Psoas muscle (tissue), 8 donors: ENCODE results near the gene TREM2. TPM values are rescaled to one million over a fixed set of nuclear protein-coding genes. Genes with fewer than 3 reads are reported as not detected.

Experiments used
- ATAC-seq, 4 donors: fragments of 200-7000 bp; cut with Tn5 transposase; one replicate each; pipeline ENCODE4 v1.9.1; 2020; ENCODE audit warnings: moderate library complexity in 3 of 4, mild to moderate bottlenecking in 2 of 4
- DNase-seq, 2 donors: peaks; one replicate each; pipeline ENCODE4 v3.0.0-alpha.2; 2020
- H3K27ac ChIP-seq: fragments of 200-600 bp; one replicate; pipeline ENCODE4 v1.8.0; 2022
- H3K27me3 ChIP-seq, 3 donors: fragments of 200-600 bp in 1 of 3; one replicate each; pipeline versions ENCODE4 v1.6.1 to v1.8.0; 2013 to 2022; ENCODE audit warnings: low read length in 2 of 3, mild to moderate bottlenecking in 2 of 3, moderate library complexity in 1 of 3; ENCODE audit not compliant: insufficient read depth in 3 of 3
- H3K36me3 ChIP-seq, 2 donors: fragments of 200-600 bp in 1 of 2; one replicate each; pipeline versions ENCODE4 v1.6.1 to v1.8.0; 2013 to 2022; ENCODE audit warnings: low read depth in 1 of 2, mild to moderate bottlenecking in 1 of 2, moderate library complexity in 1 of 2; ENCODE audit not compliant: insufficient read depth in 1 of 2
- H3K4me1 ChIP-seq: fragments of 200-600 bp; one replicate; pipeline ENCODE4 v1.8.0; 2022
- H3K4me3 ChIP-seq: fragments of 200-600 bp; one replicate; pipeline ENCODE4 v1.8.0; 2022; ENCODE audit warnings: mild to moderate bottlenecking
- H3K9me3 ChIP-seq: fragments of 200-600 bp; one replicate; pipeline ENCODE4 v1.8.0; 2022
- WGBS, 3 donors: extraction: QIAGEN DNeasy Blood & Tissue Kit; methylation state at CpG; one replicate each; pipeline versions ENCODE4 v1.1.6 to v1.1.7; 2013; 5-methylcytosine and 5-hydroxymethylcytosine counted together
- intact Hi-C, 2 donors: fragments of 100-400 bp; cut with DNase I; formaldehyde crosslinking; loops; one replicate each; pipeline versions ENCODE4 v1.11.0 to v1.14.2; 2022
- polyA plus RNA-seq, 3 donors: library from polyadenylated mRNA; stranded (reverse); fragments of 200-250 nt; gene quantifications; one replicate each; pipeline ENCODE4 v1.2.3, GENCODE V29; 2013
- total RNA-seq, 4 donors: library from RNA; stranded (reverse); fragmentation: NEBNext Ultra II Directional in 2 of 4; extraction: Animal tissue kit (Norgen Biotek cat#: 25700) in 2 of 4; gene quantifications; one replicate each; pipeline versions ENCODE4 v1.2.1 to v1.2.4, GENCODE V29; 2021 to 2023
- TF ChIP-seq, protein P1 (sequence below): fragments of 200-600 bp; IDR thresholded peaks from one replicate; pipeline ENCODE4 v1.8.0; 2022; ENCODE audit warnings: antibody characterized with exemption
- donor health status: healthy with polysubstance abuse.
- donor health status: DM: no; HTN: no; CAD: no; lungs with moderate emphysema.
- donor health status: Bipolar disorder and iron deficiency.
- donor health status: healthy.
- donor health status: DM: yes; HTN: yes; CAD: no.
- donor health status: DM: no; HTN: no; CAD: no.
- donor health status: DM: no; HTN: no; CAD: no.
- donor health status: DM: yes; HTN: yes; CAD: no.

The TREM2 gene
- total and polyA plus RNA-seq, 7 donors, result 0.12 to 0.73 (median 0.40) TPM; not detected in 1

DNA sequence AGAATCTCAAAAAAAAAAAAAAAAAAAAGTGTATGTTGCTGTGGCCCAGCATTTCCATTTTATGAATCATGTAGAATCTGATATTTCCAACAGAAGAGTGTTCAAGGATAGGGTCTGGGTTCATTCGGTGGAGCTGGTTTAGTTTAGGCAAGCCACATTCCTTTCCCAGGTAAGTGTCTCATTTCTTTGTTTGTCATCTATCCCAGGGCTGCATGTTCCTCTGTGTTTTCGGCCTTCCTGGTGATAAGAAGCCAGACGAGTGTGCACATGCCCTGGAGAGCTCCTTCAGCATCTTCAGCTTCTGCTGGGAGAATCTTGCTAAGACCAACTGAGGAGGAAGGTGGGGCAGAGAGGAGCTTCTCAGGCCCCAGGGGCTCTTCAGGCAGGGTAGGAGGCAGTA is 51.9 kb downstream of the TREM2 start:
- intact Hi-C loops, result no loop called here
- ATAC-seq, result no peak
- TF ChIP-seq, protein P1, sequence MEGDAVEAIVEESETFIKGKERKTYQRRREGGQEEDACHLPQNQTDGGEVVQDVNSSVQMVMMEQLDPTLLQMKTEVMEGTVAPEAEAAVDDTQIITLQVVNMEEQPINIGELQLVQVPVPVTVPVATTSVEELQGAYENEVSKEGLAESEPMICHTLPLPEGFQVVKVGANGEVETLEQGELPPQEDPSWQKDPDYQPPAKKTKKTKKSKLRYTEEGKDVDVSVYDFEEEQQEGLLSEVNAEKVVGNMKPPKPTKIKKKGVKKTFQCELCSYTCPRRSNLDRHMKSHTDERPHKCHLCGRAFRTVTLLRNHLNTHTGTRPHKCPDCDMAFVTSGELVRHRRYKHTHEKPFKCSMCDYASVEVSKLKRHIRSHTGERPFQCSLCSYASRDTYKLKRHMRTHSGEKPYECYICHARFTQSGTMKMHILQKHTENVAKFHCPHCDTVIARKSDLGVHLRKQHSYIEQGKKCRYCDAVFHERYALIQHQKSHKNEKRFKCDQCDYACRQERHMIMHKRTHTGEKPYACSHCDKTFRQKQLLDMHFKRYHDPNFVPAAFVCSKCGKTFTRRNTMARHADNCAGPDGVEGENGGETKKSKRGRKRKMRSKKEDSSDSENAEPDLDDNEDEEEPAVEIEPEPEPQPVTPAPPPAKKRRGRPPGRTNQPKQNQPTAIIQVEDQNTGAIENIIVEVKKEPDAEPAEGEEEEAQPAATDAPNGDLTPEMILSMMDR, result no peak
- no peak overlapping the region for H3K27ac ChIP-seq
- H3K9me3 ChIP-seq, result no peaks in the 10 kb centered on the region
- DNase-seq, result no peak
- 90 to 95% (median 95%) methylated on average over 3 of the region's 3 CpGs for WGBS, 3 donors
- H3K27me3 ChIP-seq, result no peaks in the 10 kb centered on the region
- no peaks in the 10 kb centered on the region for H3K4me1 ChIP-seq
- H3K4me3 ChIP-seq, result no peak overlapping the region
- peaks cover 3 to 20% of the 10 kb centered on the region in 2 donors for H3K36me3 ChIP-seq

Other genes starting within 250 kb of the TREM2 start
- gene UNC5CL, start 123.9 kb downstream of the TREM2 start, total RNA-seq, result under 1 TPM; 0.14 to 0.43 (median 0.28) TPM
- gene UNC5CL, start 123.9 kb downstream of the TREM2 start, polyA plus RNA-seq, result under 1 TPM; 0.18 to 0.90 (median 0.33) TPM
- under 1 TPM in 1 of 4 donors, not detected in 3; 0.27 TPM for gene TSPO2, start 120.6 kb downstream of the TREM2 start, total RNA-seq
- gene TSPO2, start 120.6 kb downstream of the TREM2 start, polyA plus RNA-seq, result not detected
- 100 to 1,000 TPM; 135 to 511 (median 272) TPM for gene APOBEC2, start 109.9 kb downstream of the TREM2 start, total RNA-seq
- gene APOBEC2, start 109.9 kb downstream of the TREM2 start, polyA plus RNA-seq, result 100 to 1,000 TPM in 1 of 3 donors, 10 to 100 TPM in 2; 16.4 to 141 (median 80.7) TPM
- 10 to 100 TPM; 13.5 to 23.4 (median 16.6) TPM for gene OARD1, start 90.8 kb downstream of the TREM2 start, total RNA-seq
- 10 to 100 TPM; 24.6 to 74.6 (median 52.3) TPM for gene OARD1, start 90.8 kb downstream of the TREM2 start, polyA plus RNA-seq
- 10 to 100 TPM; 11.8 to 14.1 (median 13.0) TPM for gene NFYA, start 90.1 kb downstream of the TREM2 start, total RNA-seq
- gene NFYA, start 90.1 kb downstream of the TREM2 start, polyA plus RNA-seq, result 10 to 100 TPM in 2 of 3 donors, 1 to 10 TPM in 1; 2.7 to 14.2 (median 10.4) TPM
- under 1 TPM in 1 of 4 donors, not detected in 3; 0.39 TPM for gene TREML1, start 8.8 kb downstream of the TREM2 start, total RNA-seq
- under 1 TPM in 1 of 3 donors, not detected in 2; 0.04 TPM for gene TREML1, start 8.8 kb downstream of the TREM2 start, polyA plus RNA-seq
- gene TREML2, start 38.0 kb upstream of the TREM2 start, total RNA-seq, result under 1 TPM; 0.06 to 0.20 (median 0.10) TPM
- gene TREML2, start 38.0 kb upstream of the TREM2 start, polyA plus RNA-seq, result under 1 TPM in 1 of 3 donors, not detected in 2; 0.01 TPM
- not detected for gene TREML4, start 65.2 kb upstream of the TREM2 start, total RNA-seq
- under 1 TPM in 1 of 3 donors, not detected in 2; 0.01 TPM for gene TREML4, start 65.2 kb upstream of the TREM2 start, polyA plus RNA-seq
- 1 to 10 TPM in 1 of 4 donors, under 1 TPM in 3; 0.54 to 3.0 (median 0.65) TPM for gene TREM1, start 123.6 kb upstream of the TREM2 start, total RNA-seq
- gene TREM1, start 123.6 kb upstream of the TREM2 start, polyA plus RNA-seq, result 1 to 10 TPM in 1 of 3 donors, under 1 TPM in 2; 0.21 to 4.0 (median 0.26) TPM
- not detected for gene NCR2, start 172.5 kb upstream of the TREM2 start, total RNA-seq
- not detected for gene NCR2, start 172.5 kb upstream of the TREM2 start, polyA plus RNA-seq